IPS-15b (cell line): ENCODE results near the gene BABAM1.
A peak's percentile ranks its signal among the peaks of the same experiment; 100 is the strongest.

Source experiments
- H3K27me3 ChIP-seq: one replicate; pipeline ENCODE4 v1.6.1; 2013; ENCODE audit warnings: low read length; ENCODE audit not compliant: control insufficient read depth, insufficient read depth
- H3K36me3 ChIP-seq: one replicate; pipeline ENCODE4 v1.6.1; 2013; ENCODE audit warnings: low read length; ENCODE audit not compliant: control insufficient read depth, insufficient read depth
- H3K4me1 ChIP-seq: one replicate; pipeline ENCODE4 v1.6.1; 2013; ENCODE audit warnings: mild to moderate bottlenecking, low read length; ENCODE audit not compliant: control insufficient read depth, insufficient read depth
- H3K4me3 ChIP-seq: one replicate; pipeline ENCODE4 v1.5.1; 2013; ENCODE audit warnings: low read depth, low read length
- H3K9ac ChIP-seq: one replicate; pipeline ENCODE4 v1.6.1; 2013; ENCODE audit warnings: low read depth, mild to moderate bottlenecking, low read length
- H3K9me3 ChIP-seq: one replicate; pipeline ENCODE4 v1.6.1; 2013; ENCODE audit warnings: mild to moderate bottlenecking, low read length; ENCODE audit not compliant: control insufficient read depth, insufficient read depth

The BABAM1 gene

DNA sequence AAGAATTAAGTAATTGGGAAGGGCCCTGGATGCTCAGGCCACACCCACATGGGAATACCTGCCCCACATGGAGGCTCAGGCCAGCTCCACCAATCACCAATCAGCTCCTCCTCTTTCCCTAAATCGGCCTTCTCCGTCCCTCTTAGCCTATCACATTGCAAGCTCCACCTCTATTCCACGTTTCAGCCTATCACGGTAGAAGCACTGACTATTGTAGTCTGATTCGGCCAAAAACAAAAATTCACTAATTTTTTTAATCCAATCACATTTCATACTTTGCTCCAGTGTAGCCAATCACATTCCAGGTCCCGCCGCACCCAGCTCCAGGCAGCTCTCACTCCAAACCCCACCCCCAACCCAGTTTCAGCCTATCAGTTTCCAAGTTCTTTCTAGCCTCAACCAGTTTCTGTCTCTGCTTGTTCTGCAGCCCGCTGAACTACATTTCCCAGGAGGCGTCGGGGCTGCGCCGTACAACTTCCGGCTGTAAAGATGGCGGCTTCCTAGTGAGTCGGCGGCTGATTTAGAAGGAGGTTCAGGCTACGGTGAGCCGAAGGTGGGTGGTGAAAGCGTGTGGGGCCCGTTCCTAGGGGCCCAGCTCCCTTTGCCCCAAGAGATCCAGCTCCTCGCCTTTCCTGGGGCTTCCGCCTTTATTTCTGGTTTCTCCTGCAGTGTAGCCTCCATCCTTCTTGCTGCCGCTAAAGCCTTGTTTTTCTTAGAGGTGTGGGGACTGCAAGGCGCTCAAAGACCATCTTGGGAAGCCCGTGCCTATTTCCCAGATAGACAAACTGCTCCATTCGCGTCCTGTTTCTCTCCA lies at the start of gene BABAM1:
Gene BABAM1, plus strand, starts transcription at position 469 of the 814 bp plus-strand sequence. CDS start 1,364 bp downstream, outside the sequence.
- Histone ChIP-seq H3K4me1 (peaks cover 9% of the 10 kb centered on the region), H3K9ac (peak within 1 kb of the TSS; percentile 82), H3K4me3 (peak within 1 kb of the TSS; percentile 93), H3K36me3 (peaks cover 13% of the 10 kb centered on the region), H3K27me3 (no peaks in the 10 kb centered on the region), H3K9me3 (no peaks in the 10 kb centered on the region)

DNA sequence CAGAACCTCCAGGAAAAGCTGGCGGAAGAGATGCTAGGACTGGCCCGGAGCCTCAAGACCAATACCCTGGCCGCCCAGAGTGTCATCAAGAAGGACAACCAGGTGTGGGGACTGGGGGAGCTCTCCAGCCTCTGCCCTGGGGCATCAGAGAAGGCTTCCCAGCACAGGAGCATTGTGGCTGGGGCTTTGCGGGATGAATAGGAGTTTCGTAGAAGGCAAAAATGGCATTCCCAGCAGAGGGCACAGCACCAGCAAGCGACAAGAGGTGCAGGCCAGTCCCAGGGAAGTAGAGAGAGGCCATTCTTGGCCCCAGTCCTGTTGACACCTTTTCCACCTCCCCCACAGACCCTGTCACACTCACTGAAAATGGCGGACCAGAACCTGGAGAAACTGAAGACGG lies 48.0 kb upstream of the BABAM1 start:
- H3K4me3 ChIP-seq, result no peak overlapping the region
- peaks cover 9% of the 10 kb centered on the region for H3K36me3 ChIP-seq
- H3K4me1 ChIP-seq, result no peaks in the 10 kb centered on the region
- no peak overlapping the region for H3K9ac ChIP-seq
- H3K27me3 ChIP-seq, result no peaks in the 10 kb centered on the region
- H3K9me3 ChIP-seq, result no peaks in the 10 kb centered on the region

DNA sequence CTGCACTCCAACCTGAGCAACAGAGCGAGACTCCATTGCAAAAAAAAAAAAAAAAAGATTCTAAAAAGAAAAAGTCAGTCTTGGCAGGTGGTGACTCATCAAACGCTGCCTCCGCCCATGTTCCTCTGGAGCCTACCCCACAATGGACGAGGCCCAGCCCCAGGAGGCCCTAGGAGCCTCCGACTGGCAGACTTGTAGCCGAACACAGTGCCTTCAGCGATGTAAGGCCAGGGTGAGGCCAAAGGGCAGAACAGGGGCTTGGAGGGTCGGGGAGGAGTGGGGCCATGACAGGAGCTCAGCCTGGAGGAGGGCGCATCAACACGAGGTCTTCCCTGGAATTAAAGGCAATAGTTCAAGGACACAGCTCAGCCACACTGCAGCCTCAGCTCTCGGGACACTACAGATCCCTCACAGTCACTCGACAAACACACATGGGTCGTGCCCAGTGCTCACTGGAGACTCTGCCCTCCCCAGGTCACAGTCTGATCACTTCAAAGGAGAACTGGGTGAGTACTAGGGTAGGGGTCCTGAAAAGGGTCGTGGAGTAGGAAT lies 47.0 kb upstream of the BABAM1 start:
- Histone ChIP-seq H3K9ac (no peak overlapping the region), H3K9me3 (no peaks in the 10 kb centered on the region), H3K36me3 (peaks cover 9% of the 10 kb centered on the region)

DNA sequence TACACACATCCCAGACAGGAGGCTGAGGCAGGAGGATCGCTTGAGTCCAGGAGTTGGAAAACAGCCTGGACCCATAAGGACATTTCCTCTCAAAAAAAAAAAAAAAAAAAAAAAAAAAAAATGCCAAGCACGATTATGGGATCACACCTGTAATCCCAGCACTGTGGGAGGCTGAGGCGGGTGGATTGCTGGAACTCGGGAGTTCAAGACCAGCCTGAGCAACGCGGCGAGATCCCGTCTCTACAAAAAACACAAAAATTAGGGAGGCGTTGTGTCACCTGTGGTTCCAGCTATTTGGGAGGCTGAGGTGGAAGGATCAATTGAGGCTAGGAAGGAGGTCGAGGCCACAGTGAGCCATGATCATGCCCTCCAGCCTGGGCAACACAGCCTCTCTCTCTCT lies 42.2 kb upstream of the BABAM1 start:
- Histone ChIP-seq H3K36me3 (no peaks in the 10 kb centered on the region), H3K4me1 (peaks cover 6% of the 10 kb centered on the region), H3K27me3 (no peaks in the 10 kb centered on the region), H3K9me3 (no peaks in the 10 kb centered on the region), H3K4me3 (no peak overlapping the region), H3K9ac (no peak overlapping the region)

More for the DNA sequence above, 47.0 kb upstream of the BABAM1 start:
- H3K27me3 ChIP-seq, result no peaks in the 10 kb centered on the region
- H3K4me3 ChIP-seq, result no peak overlapping the region
- no peaks in the 10 kb centered on the region for H3K4me1 ChIP-seq

DNA sequence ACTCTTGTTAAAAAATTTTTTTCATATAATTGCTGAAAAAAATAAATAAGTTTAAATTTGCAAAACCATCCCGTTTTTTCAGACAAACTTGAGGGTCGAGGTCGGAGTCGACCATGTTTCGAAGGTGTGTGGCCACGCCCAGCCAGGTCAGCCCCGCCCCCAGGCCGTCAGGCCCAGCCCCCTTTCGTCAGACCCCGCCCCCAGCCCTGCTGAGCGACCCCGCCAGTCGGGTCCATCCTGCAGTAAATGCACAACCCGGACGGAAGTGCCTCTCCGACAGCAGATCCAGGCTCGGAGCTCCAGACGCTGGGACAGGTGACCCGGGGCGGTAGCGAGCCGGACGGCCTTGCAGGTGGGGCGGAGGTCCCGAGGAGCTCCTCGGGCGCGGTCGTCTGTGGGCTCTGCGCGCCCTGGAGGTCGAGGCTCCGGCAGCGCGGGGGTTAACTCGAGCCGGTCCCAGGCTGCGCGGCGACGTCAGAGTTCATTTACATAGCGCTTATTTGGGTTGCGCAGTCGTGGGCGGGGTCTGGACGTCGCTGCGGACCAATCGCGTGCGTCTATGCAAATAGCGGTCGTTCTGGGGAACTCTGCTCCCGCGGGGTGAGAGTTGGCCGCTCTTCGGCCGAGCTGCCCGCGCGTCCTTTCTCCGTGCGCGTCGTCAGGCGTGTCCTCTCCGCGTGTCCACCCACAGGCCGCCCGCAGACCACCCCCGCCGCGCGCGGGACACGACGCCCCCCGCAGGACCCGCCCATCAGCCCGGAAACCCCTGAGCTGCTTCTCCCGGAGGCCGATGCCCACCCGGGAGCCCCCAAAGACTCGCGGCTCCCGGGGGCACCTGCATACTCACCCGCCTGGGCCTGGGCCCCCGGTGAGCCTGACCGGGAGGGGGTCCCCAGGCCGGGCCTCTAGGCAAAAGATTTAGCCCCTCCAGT lies 41.0 kb upstream of the BABAM1 start, which contains the start of gene OCEL1:
Gene OCEL1, plus strand, starts transcription at position 225 of the 932 bp plus-strand sequence. Its CDS starts 22 bp downstream, at position 247.
- H3K4me3 ChIP-seq, result peak within 1 kb of the TSS; percentile 79
- peak within 1 kb of the TSS; percentile 85 for H3K9ac ChIP-seq

DNA sequence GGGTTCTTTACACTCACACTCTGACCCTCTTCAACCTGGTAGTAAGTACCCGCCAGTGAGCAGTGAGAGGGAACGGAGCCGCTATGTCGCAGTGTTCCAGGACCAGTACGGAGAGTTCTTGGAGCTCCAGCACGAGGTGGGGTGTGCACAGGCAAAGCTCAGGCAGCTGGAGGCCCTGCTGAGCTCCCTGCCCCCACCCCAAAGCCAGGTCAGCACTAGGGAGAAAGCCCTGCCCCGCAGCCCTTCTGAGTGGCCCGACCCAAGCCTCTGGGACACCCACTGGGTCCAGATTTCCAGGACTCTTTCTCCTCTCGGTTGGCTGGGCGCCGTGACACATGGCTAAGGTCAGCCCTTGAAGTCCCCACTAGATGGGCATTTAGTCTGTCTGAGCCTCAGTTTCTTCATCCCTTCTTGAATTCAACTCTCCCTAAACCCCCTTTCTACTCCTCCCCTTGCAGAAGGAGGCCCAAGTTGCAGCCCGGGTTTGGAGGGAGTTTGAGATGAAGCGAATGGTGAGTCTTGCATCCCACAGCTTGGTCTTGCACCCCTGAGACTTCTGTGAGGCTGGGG lies 39.4 kb upstream of the BABAM1 start:
- H3K27me3 ChIP-seq, result no peaks in the 10 kb centered on the region
- peaks cover 6% of the 10 kb centered on the region for H3K4me1 ChIP-seq
- peak overlapping the region; percentile 41 for H3K4me3 ChIP-seq
- peak overlapping the region; percentile 24 for H3K9ac ChIP-seq
- H3K9me3 ChIP-seq, result no peaks in the 10 kb centered on the region
- H3K36me3 ChIP-seq, result peaks cover 11% of the 10 kb centered on the region

More for the DNA sequence above, 41.0 kb upstream of the BABAM1 start, which contains the start of gene OCEL1:
- Histone ChIP-seq H3K36me3 (no peaks in the 10 kb centered on the region), H3K4me1 (peaks cover 6% of the 10 kb centered on the region), H3K9me3 (no peaks in the 10 kb centered on the region), H3K27me3 (no peaks in the 10 kb centered on the region)

DNA sequence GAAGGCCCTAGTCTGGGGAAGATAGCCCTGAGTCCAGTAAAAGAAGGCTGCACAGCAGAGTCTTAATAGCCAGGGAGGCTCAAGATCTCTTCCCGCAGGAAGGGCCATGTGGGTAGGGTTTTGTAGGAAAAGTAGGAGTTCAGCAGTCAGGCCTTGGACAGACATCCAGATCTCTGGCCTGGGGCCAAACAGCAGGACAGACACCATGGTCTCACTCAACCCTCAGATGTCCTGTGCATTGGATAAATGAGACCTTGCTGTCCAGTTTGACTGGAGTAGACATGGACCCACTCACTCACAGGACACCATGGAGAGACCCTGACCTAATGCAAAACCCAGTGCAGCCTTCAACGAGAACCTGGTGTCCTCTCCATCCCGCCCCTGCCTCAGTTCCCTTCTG lies 37.4 kb upstream of the BABAM1 start:
- peaks cover 13% of the 10 kb centered on the region for H3K36me3 ChIP-seq
- H3K4me1 ChIP-seq, result peaks cover 9% of the 10 kb centered on the region
- H3K9ac ChIP-seq, result no peak overlapping the region
- no peaks in the 10 kb centered on the region for H3K9me3 ChIP-seq
- H3K27me3 ChIP-seq, result no peaks in the 10 kb centered on the region
- H3K4me3 ChIP-seq, result no peak overlapping the region

DNA sequence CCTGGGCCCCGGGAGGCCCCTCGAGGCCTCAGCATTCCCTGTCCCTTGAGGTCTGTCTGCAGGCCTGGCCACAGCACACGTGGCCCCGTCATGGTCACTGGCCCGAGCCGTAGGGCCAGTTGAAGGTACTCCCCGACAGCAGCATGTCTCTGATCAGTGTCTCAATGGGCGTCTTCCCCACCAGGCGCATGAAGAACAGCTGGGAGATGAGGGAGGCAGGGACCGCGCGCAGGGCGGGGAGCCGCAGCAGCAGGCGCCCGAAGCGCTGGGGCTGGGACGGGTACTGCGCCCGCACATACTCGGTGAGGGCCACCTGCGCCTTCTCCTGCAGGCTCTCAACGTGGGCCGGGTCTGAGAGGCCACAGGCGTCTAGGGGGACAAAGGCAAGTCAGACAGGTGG lies 35.0 kb upstream of the BABAM1 start:
- H3K27me3 ChIP-seq, result no peaks in the 10 kb centered on the region
- peaks cover 13% of the 10 kb centered on the region for H3K36me3 ChIP-seq
- no peaks in the 10 kb centered on the region for H3K9me3 ChIP-seq
- H3K4me1 ChIP-seq, result peaks cover 14% of the 10 kb centered on the region
- H3K9ac ChIP-seq, result no peak overlapping the region
- no peak overlapping the region for H3K4me3 ChIP-seq

DNA sequence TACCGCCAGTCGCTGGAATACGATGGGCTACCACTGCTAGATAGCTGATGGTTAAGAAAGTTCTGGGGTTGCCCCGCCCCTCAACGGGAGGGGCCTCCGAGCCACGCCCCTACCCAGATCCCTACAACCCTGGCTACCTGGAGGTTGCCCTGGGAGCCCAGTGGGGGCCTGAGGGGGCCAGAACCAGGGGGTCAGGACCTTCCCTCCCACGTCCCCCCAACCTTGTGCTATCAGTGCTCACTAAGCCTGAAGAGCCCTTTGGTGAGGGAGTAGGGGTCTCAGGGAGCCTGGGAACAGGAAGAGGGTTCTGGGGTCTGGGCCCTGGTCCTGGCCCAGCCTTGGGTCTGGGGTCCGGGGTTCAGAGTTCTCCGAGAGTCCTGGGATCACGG lies 32.3 kb upstream of the BABAM1 start:
- no peaks in the 10 kb centered on the region for H3K27me3 ChIP-seq
- H3K9me3 ChIP-seq, result no peaks in the 10 kb centered on the region
- peak overlapping the region; percentile 79 for H3K9ac ChIP-seq
- peak overlapping the region; percentile 77 for H3K4me3 ChIP-seq
- peaks cover 8% of the 10 kb centered on the region for H3K4me1 ChIP-seq
- H3K36me3 ChIP-seq, result peaks cover 13% of the 10 kb centered on the region

DNA sequence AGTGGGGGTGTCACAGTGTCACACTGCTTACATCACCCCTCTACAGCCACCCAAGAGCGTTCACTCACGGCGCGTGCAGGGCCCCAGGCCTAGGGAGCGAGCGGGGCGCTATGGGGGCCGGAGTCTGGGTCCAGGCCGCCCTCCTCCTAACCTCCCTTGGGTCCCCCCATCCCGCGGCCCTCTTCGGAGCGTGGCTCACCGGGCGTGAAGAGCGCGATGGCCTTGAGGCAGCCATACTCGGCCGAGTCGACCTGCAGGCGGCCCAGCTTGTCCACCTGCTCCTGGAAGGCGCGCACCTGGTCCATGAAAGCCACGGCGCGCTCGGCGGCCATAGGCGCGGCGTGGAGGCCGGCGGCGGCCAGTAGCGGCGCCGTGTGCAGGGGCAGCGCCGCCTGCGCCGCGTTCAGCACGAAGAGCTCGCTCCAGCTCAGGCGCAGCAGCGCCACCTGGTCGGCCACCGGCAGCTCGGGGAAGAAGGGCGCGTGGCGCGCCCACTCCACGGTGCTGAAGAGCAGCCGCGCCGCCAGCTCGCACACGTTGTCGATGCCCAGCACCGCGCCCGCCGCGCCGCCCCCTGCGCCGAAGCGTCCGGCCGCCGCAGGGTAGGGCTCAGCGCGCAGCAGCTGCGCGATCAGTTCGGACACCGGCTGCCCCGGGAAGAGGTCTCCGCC lies 31.8 kb upstream of the BABAM1 start:
- peak overlapping the region; percentile 77 for H3K4me3 ChIP-seq
- H3K9me3 ChIP-seq, result no peaks in the 10 kb centered on the region
- H3K27me3 ChIP-seq, result no peaks in the 10 kb centered on the region
- H3K36me3 ChIP-seq, result peaks cover 15% of the 10 kb centered on the region
- peak overlapping the region; percentile 79 for H3K9ac ChIP-seq
- H3K4me1 ChIP-seq, result peaks cover 8% of the 10 kb centered on the region
